HG02943 (cell line): ENCODE data around the gene ASB6.
"Not testable (repeated sequence)": the region's sequence is repeated elsewhere in the genome, so short reads cannot be mapped to it uniquely, and the experiment has no call there.

ENCODE experiments used
- ATAC-seq: cut with Tn5 transposase; IDR thresholded peaks from one replicate; pipeline ENCODE4 v1.9.1; 2021; ENCODE audit warnings: mild to moderate bottlenecking, low read depth, moderate library complexity; ENCODE audit not compliant: unreplicated experiment

The ASB6 gene

DNA sequence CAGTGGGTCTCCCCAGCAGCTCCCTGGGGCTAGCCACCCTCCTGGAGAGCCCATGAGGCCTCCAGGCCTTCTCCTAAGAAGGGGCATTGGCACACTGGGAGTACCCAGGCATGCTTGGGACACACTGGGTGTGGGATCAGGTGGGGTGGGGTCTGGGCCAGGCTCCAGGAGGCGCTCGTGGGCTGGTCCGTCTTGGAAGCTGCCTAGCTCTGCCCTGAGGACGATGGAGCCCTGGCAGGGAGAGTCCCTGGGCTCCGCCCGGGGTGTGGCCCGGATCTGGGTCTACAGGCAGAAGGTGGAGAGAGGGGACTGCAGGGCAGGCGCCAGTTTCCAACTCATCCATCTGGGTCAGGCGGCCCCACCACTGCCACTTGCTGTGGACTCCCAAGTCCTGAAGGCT, 25.9 kb upstream of the ASB6 start:
- ATAC-seq = no peak

DNA sequence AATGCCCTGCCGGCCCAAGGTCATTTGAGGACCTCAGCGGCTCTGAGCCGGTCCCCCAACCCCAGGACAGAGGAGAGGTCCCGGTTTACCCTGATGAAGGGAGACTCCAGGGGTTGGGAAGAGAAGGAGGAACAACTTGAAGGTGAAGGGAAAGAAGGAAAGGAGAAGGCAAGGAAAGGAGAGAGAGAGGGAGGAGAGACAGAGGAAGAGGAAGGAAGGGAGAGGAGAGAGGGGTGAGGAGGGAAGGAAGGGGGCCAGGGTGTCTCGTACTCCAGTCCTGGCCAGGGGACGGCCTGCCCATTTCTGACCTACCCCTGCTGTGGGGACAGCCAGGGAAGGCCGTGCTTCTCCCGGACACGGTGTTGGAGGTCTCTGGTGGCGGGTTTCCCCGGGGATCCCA, 25.4 kb upstream of the ASB6 start:
- no peak for ATAC-seq

DNA sequence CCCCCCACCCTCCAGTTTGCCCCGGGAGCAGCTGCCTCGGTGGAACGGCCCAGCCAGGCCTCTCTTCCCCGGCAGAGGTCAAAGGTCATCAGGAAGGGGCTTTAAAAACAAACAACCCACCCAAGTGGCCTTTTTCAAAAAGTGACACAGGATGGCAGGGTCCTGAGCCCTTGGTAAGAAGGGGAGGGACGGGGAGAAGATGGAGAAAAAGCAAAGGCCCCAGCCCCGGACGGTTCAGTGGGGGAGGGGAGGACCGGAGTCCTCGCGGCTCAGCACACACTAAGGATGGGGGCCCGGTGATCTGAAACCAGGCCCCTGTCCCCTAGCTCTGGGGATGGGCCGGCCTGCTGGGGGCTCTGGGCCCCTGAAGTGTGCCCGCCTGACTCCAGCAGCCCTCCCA, 24.6 kb upstream of the ASB6 start:
- ATAC-seq = no peak

DNA sequence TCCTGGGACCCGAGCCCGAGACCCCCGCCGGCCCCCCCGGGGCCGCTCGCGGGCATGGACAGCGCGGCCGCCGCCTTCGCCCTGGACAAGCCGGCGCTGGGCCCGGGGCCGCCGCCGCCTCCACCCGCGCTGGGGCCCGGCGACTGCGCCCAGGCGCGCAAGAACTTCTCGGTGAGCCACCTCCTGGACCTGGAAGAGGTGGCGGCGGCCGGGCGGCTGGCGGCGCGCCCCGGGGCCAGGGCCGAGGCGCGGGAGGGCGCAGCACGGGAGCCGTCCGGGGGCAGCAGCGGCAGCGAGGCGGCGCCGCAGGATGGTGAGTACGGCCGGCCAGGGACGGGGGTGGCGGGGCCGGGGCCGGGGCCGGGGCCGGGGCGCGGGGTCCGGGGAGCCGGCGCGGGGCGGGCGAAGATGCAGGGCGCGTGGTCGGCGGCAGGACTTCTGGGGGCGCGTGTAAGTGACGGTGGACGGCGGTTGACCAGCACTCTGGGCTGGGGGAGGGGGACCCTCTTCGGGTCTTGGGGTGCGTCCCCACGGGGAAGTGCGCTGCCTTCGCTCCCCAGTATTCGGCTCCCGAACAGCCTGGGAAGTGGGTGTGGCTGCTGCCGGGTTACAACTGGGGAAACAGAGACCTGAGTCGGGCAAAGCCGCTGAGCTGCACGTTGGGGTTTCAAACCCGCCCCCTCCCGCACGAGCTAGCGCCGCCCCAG, 24.0 kb upstream of the ASB6 start:
- ATAC-seq = no peak

DNA sequence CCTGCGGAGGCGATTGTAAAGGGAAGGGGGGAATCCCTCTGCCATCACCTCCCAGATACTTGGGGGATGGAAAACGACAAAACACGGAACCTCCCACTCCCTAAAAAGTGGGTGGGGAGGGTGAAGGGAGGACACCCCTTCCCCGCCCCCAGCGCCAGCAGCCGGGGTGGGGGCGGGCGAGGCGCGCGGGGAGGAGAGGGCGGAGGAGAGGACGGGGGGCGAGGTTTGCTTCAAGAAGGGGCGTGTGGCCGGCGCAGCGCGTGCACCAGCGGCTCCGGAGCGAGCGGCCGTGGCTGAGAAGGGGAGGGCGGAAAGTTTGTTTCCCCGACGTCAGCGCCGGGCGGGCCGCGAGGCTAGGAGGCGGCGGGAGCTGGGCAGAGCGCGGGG, 23.4 kb upstream of the ASB6 start, which contains the start of gene PRRX2:
TSS of gene PRRX2 (plus strand) at position 259 of the 387 bp plus-strand sequence. CDS start 221 bp downstream, outside the sequence.
- no peak for ATAC-seq

DNA sequence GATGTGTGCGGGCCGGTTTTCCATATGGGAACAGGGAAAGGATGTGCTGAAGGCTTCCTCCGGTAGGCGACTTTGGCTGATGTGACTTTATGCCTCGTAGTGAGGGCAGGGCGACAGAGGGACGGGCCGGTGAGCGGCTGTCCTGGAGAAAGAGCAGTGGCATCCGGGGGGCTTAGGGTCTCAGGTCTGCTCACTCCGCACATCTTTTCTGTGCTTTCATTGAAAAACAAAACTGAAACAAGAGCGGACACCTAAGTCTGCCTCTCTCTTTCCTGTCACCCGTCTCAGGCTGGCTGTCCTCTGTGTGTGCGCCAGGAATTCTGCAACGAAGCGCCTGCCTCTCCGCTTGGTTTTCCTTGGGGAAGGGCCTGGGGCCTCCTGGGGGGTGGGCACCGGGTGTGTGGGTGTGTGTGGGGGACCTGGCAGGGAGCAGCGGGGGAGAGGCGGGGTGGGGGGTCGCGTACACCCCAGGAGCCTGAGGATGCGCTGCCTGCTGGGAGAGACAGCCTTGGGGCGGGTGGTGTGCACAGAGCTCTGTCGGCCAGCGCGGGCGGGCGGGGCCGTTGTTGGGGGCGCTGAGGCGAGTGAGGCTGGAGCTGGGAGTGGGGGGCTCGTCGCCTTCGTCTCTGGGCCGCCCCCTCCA, 22.9 kb upstream of the ASB6 start:
- ATAC-seq = no peak

DNA sequence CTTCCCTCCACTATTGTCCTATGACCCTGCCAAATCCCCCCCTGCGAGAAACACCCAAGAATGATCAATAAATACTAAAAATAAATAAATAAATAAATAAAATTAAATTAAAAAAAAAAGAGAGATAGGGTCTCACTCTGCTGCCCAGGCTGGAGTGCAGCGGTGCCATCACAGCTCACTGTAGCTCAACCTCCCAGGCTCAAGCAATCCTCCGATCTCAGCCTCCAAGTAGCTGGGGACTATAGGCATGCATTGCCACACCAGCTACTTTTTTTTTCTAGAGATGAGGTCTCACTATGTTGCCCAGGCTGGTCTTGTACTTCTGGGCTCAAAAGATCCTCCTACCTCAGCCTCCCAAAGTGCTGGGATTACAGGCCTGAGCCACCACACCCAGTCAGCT, 20.3 kb upstream of the ASB6 start:
- not testable (repeated sequence) for ATAC-seq

DNA sequence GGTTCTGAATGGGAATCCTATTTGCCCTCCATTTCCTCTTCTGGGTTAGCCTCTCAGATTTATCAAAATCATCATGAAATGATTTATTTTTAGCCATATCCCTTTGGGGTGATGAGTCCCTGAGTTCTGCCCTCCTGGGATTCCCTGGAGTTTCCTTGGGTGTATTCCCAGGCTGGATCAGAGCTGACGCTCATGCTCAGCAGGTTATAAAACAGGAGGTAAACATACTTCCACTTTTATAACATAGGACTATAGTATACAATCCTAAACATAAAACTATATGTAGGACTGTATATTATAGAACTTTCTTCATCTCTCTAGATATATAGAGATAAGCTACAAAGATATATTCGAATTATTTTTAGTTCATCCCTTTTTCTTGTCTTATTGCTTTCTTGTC, 19.1 kb upstream of the ASB6 start:
- no peak for ATAC-seq

DNA sequence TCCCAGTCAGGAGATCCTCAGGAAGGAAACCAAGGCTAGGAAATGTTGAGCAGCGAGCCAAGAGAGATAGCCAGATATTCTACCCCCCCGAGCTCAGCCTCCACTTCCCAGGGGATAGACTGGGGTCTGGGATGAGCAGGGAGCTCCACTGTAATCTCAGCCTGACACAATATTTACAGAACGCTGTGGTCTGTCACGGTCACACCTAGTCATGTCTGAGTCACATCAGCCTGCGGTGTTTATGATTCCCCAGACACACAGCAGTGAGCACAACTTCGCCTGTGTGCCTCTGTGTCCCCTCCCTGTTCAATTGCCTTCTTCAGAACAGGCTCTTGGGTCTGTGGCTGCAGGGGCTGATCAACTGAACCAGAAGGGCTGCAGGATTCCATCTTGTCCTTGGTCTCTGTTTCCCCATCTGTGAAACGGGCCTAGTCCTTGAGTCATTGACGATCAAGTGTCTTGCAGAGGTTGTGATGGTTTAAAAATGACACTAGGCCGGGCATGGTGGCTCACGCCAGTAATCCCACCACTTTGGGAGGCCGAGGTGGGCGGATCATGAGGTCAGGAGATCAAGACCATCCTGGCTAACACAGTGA, 14.9 kb upstream of the ASB6 start:
- ATAC-seq = no peak

DNA sequence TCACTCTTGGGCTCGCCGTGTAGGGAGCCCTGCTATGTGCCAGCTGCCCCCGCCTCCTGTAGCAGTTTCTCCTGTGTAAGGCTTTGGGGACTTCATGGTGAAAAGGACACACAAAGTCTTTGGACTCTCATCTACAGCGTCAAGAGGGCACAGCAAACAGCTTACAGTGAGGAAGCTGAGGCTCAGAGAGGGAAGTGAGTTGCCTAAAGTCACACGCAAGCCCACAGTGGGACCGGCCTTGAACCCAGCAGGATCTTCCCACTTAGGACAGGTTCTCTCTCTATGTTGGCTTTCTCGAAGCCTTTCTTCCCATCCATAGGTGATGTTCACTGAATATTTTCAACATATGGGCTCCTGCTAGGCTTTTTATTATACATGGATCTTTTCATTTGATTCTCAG, 13.7 kb upstream of the ASB6 start:
- ATAC-seq = no peak

DNA sequence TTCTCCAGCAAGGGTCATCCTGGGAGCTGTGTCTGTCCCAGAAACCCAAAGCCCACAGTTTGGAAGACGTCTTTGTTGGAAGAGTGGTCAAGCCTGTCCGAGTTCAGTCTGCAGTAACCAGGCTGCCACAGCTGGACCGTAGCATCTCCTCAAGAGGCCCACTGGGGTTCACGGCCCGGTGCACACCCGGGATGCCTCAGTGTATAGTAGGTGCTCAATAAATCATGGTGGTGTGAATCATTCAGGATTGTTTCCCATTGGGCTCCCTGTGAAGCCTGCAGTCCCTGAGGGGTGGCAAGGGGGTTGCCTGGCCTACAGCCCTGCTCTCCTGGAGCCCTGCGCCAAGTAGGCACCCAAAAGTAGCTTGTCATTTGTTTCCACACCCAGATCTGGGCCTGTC, 13.2 kb upstream of the ASB6 start:
- ATAC-seq = no peak

DNA sequence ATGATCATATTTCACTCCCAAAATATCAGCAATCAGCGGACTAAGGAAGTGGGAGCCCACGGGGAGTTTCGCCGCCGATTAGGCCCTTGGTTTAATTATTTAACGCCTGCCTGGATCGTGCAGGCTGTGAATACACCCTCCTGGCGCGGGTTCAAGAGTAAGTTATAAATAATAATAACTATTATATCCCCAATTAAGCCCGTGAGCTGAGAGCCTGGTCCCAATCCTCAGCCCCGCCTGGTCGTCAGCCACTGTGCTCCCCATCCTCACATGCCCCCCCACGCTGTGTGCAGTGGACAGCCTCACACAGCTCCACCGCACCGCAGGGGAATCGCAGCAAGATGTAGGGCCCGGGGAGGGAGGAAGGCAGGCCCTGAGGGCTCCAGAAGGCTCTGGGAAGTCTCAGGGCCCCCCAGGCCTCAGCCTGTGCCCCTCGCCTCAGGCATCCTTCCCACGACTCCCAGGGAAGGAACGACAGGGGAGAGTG, 12.6 kb upstream of the ASB6 start:
- no peak for ATAC-seq

DNA sequence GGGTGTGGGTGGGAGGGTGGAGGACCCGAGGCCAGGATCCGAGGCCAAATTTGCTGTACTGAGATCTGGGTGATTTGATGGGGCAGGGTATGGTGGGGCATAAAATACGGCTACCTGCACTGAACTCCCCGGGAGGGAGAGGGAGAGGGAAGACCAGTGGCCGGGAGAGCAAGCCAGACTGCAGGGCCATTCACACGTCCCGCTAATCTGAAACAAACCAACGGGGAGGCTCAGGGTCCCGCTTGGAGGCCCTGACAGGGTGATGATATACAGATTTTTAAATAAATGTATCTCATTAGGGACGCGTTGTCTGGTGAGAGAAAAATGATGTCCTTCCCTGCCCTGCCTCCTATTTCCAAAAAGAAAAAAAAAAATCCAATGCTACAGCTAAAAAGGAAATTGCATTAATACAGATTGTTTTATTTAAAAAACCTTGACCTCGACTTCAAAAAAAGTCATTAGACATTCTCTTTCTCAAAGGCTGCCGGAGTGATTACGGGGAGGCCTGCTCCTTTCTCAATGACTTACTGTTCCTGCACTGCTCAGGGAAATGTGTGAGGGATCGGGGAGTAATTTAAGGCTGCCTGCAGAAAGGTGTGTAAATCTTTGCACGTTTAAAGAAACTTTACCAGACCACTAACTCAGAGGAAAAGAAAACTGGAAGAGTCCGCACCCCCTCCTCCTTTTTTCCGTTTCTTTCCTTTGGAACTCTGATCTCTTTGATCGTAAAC, 12.0 kb upstream of the ASB6 start:
- no peak for ATAC-seq

DNA sequence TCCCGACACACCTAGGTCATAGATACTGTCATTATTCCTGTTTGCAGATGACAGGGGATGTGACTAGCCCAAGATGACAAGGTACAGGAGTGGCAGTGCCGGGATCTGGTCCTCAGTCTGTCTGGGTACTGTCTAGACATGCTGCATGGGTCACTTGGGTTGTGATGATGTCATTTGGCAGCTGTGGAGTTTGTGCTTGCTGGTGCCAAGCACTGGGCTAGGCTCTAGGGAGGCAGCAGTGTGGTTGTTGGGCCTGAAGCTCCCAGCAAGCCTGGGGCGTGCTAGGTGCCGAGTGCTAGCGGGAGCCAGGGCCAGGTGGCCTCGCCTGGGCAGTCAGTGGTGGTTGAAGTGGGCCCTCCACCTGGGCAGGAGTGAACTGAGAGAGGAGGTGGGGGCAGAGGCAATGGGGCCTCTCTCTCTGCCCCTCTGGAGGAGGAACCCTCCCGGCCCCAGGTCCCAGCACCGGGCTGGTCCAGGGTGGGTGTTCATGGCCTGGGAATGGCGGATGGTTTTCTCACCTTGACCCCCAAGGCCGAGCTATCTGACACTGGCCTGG, 8.8 kb upstream of the ASB6 start:
- ATAC-seq = no peak

DNA sequence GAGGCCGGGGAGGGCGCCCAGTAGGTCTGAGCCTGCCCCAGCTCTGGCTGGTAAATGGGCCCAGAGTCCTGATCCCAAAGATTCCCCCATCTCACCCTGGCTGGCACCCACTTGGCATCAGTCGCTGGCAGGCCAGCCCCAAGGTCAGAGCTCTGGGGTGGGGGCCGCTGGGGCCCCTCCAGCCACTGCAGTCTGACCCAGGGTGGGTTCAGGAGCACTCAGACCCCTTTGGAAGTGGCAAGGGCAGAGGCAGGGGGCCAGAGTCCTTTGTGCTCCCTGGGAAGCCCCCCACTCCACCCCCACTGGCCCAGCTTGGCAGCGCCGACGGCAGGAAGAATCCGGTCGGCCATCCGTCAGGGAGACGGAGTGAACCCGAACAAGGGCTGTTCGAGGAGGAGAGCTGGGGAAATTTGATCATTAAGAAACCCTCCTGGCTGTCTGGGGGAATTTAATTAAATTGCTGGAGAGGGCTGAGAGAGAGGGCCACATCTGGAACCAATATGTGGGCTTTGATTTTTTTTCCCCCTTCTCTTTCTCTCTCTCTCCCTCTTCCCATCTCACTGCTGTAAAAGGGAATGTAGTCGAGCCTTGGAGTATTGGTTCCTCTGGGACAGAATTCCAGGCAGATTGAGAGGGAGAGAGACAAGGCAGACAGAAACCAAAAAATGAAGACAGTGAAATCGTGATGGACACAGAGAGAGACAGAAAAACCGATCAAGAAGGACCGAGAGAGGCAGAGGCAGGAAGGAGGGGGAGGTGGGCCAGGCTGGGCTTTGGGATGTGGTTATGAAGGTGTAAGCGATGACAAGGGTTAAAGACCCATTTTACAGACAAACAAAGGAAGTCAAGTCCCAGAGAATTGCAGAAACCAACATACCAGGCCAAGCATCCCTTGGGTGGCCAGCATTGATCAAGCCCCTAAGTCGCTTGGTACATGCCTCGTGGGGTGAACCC, 8.1 kb upstream of the ASB6 start:
- ATAC-seq = no peak

DNA sequence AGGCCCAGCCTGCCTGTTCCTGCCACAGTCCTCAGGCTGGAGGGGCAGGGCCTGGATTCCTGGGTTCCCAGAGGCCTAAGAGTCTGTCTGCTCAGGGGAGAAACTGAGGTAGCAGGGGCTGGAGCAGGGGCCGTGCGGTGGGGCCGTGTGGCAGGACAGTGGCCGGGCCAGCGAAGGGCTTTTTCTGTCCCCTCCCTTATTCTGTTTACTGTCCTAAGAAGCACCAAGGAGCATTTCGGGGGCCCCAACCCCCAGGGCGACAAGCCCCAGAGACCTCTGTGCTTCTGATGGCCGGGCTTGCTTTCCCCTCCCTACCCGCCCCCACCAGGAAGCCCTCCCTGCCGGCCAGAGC, 6.8 kb upstream of the ASB6 start:
- ATAC-seq = no peak

DNA sequence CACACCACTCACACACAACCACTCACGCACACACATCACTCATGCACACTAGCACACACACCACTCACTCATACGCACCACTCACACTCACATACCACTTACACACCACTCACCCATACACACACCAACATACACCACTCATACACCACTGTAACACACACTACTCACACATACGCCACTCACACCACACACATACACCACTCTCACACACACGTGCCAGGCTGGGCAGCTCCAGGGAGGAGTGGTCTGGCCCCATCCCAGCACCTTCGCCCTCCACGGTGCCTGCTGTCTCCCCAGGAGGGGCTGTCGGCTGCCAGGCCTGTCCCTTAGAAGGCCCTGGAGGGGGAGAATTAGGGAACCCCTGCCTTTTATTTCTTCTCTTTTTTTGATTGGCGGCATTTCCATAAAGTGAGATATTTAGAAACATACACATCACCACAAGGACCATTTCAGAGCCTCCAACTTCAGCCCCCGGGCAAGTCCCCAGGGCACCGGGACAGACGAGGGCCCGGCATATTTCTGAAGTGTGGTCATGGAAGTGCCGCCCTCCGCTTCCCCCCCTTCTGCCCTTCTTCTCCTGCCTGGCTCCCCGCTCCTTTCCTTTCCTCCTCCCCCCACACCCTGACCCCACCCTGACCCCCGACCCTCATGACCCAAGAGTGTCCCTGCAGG, 6.3 kb upstream of the ASB6 start:
- ATAC-seq = no peak

DNA sequence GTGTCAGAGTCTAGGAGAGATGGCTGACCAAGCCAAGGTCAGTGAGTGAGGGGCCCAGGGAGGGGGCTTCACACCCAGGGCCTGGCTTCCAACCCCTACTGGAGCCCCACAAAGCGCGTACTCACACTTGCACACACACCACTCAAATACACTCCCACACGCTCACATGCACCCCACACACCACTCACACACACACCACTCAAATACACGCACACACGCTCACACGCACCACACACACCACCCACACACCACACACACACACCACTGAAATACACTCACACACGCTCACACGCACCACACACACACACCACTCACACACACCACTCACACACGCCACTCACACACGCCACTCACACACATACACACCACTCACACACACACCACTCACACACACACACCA, 5.7 kb upstream of the ASB6 start:
- ATAC-seq = no peak

DNA sequence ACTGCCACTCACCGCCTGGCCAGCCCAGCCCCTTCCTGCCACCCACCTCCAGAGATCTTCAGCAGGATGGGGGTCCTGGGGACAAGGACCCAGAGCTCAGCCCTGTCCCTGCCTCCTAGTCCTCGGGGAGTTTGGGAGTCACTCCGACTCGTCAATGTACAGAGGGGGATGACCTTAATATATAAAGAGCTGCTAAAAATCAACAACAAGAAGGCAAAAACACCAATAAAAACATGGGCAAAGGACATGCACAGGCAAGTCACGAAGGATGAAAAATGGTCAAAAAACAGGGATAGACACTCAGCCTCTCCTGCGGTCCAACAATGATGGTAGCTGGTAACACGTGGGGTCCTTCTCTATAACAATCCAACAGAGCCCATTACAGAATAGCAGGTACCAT, 4.7 kb upstream of the ASB6 start:
- no peak for ATAC-seq
